Measurements from ENCODE around the gene MCF2.
A peak's percentile ranks its signal among the peaks of the same experiment; 100 is the strongest.

The MCF2 gene, protein sequence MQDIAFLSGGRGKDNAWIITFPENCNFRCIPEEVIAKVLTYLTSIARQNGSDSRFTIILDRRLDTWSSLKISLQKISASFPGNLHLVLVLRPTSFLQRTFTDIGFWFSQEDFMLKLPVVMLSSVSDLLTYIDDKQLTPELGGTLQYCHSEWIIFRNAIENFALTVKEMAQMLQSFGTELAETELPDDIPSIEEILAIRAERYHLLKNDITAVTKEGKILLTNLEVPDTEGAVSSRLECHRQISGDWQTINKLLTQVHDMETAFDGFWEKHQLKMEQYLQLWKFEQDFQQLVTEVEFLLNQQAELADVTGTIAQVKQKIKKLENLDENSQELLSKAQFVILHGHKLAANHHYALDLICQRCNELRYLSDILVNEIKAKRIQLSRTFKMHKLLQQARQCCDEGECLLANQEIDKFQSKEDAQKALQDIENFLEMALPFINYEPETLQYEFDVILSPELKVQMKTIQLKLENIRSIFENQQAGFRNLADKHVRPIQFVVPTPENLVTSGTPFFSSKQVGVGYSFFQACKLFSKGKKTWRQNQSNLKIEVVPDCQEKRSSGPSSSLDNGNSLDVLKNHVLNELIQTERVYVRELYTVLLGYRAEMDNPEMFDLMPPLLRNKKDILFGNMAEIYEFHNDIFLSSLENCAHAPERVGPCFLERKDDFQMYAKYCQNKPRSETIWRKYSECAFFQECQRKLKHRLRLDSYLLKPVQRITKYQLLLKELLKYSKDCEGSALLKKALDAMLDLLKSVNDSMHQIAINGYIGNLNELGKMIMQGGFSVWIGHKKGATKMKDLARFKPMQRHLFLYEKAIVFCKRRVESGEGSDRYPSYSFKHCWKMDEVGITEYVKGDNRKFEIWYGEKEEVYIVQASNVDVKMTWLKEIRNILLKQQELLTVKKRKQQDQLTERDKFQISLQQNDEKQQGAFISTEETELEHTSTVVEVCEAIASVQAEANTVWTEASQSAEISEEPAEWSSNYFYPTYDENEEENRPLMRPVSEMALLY

GRCh38 chrX:139708067-139708466 is at the start of gene MCF2:
MCF2 (minus strand) TSS chrX:139708167; CDS start chrX:139651744, 56,423 bp downstream.
- DNase-seq (ENCODE audit: low spot score) = no peak
- TF ChIP-seq, protein P1, sequence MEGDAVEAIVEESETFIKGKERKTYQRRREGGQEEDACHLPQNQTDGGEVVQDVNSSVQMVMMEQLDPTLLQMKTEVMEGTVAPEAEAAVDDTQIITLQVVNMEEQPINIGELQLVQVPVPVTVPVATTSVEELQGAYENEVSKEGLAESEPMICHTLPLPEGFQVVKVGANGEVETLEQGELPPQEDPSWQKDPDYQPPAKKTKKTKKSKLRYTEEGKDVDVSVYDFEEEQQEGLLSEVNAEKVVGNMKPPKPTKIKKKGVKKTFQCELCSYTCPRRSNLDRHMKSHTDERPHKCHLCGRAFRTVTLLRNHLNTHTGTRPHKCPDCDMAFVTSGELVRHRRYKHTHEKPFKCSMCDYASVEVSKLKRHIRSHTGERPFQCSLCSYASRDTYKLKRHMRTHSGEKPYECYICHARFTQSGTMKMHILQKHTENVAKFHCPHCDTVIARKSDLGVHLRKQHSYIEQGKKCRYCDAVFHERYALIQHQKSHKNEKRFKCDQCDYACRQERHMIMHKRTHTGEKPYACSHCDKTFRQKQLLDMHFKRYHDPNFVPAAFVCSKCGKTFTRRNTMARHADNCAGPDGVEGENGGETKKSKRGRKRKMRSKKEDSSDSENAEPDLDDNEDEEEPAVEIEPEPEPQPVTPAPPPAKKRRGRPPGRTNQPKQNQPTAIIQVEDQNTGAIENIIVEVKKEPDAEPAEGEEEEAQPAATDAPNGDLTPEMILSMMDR (IDR thresholded peaks at IDR 0.05; ENCODE audit: extremely low read depth, missing control alignments) = no peak

GRCh38 chrX:139751053-139751452 is 43.1 kb upstream of the MCF2 start:
- TF ChIP-seq, protein P1 (IDR thresholded peaks at IDR 0.05; ENCODE audit: extremely low read depth, missing control alignments) = no peak
- no peak for DNase-seq (ENCODE audit: low spot score)

DNA sequence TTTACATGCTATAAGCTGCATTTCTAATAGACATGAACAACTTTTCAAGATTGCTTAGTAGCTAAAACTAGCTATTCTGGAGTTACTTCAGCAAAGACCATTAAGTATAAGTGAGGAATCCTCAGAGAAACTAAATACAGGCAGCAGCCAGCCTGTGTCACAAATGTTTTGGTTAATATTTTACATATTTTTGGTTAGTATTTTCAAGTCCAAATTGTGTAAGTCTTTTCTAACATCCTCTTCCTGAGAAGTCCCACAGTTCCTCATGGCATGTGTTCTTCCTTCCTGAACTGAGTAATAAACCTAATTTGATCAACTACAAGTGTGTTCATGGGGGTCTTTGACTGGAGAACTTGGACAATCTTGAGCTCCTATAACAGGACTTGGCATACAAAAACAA is 42.4 kb upstream of the MCF2 start:
- DNase-seq (ENCODE audit: low spot score) = no peak
- TF ChIP-seq, protein P1 (IDR thresholded peaks at IDR 0.05; ENCODE audit: extremely low read depth, missing control alignments) = no peak

DNA sequence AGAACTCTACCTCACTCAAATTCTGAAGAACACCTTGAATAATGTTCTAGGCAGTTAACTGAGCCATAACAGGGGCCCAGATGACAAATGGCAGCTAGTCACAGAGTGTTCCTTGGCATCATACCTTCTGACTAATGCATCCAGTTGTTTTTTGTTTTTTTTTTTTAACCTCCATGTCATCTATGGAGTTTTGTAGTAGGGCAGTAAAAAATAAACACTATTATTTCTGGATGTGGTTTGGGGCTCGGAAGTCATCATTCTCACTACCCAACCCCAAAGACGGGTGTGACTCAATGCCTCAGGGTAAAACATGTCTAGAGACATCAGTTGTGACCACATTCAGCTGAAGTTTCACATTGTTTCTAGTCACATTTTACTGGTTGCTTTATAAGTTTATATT is 31.2 kb upstream of the MCF2 start:
- peak; percentile 7 for DNase-seq (ENCODE audit: low spot score)
- TF ChIP-seq, protein P1 (IDR thresholded peaks at IDR 0.05; ENCODE audit: extremely low read depth, missing control alignments) = no peak

DNA sequence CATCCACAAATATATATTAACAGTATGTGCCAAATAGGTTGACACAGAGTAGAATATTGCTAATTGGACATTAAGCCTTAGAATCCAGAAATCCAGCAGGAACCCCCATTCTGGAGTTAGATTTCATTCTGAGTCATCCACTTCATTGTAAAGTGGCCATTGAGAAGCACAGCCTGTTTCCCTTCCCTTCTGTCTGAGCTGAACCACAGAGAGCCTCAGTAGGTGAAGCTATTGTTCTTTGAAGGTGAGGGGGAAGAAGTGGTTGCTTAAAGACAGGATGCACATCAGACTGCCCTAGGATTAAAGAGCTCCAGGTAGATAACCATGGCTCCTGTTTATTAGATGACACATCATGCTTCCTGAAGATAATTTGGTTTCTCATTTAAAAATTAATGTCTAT is 30.6 kb upstream of the MCF2 start:
- TF ChIP-seq, protein P1 (IDR thresholded peaks at IDR 0.05; ENCODE audit: extremely low read depth, missing control alignments) = no peak
- no peak for DNase-seq (ENCODE audit: low spot score)

DNA sequence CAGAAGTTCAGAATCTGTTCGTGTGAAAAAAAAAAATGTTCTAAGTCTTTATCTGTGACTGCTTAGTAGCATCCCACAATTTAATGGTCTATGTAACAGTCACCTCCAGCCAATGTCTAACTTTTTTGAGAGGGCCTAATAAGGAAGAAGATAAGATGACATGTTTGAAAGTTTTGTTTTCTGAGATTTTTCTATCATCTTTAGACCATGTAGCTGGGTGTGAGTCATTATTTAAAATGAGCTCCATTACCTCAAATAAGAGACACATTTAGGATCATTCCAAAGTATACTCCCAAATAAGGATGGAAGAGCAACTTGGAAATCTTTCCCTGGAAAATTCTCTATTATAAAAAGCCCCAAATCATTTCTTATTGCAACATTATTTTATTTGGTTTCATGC is 28.2 kb upstream of the MCF2 start:
- DNase-seq (ENCODE audit: low spot score) = no peak
- TF ChIP-seq, protein P1 (IDR thresholded peaks at IDR 0.05; ENCODE audit: extremely low read depth, missing control alignments) = no peak

DNA sequence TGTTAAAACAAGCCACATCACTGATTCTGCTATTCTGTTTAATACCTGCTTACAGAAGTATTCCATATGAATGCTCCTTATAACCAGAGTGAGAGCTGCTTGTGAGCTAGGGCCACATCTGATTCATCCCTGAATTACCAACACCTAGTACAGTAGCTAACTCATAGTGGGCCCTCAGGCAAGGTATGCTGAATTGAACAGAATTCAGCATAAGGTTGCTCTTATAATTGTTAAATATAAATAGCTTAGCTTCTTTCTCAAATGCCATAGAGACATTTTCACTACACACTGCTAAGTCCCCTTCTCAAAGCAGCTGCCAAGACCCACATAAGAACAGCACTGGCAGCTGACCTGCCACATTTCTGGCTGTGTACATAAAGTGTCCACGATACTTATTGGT is 27.0 kb upstream of the MCF2 start:
- TF ChIP-seq, protein P1 (IDR thresholded peaks at IDR 0.05; ENCODE audit: extremely low read depth, missing control alignments) = no peak
- DNase-seq (ENCODE audit: low spot score) = no peak
